Measurements from ENCODE around the gene POU2AF3.

- TF ChIP-seq YY1 (IDR thresholded peaks at IDR 0.05; ENCODE audit: insufficient read depth, insufficient read length) (no peak), ZNF274 (IDR thresholded peaks at IDR 0.05; ENCODE audit: low read depth, low read length) (no peak), SUZ12 (IDR thresholded peaks at IDR 0.05; ENCODE audit: extremely low read depth, insufficient read depth, insufficient read length) (no peak)
Measured at GRCh38 chr11:111307472-111308108, 9.2 kb downstream of the POU2AF3 start.
